Fibroblast of pulmonary artery (primary cell): ENCODE measurements around the gene MAPRE3.
A peak's percentile ranks its signal among the peaks of the same experiment; 100 is the strongest.

Source experiments
- DNase-seq: peaks from one replicate; pipeline ENCODE4 v3.0.0-alpha.2; 2010; ENCODE audit warnings: low read depth
- H3K4me3 ChIP-seq: replicated peaks from 2 replicates; pipeline ENCODE4 v1.5.1; 2011; ENCODE audit warnings: low read depth, mild to moderate bottlenecking, control low read depth, low read length, moderate library complexity
- TF ChIP-seq, protein P1 (sequence below): IDR thresholded peaks from 2 replicates; pipeline ENCODE4 v1.5.1; 2011; ENCODE audit warnings: mild to moderate bottlenecking, control low read depth, low read length, inconsistent platforms; ENCODE audit errors: missing control alignments

Gene MAPRE3

DNA sequence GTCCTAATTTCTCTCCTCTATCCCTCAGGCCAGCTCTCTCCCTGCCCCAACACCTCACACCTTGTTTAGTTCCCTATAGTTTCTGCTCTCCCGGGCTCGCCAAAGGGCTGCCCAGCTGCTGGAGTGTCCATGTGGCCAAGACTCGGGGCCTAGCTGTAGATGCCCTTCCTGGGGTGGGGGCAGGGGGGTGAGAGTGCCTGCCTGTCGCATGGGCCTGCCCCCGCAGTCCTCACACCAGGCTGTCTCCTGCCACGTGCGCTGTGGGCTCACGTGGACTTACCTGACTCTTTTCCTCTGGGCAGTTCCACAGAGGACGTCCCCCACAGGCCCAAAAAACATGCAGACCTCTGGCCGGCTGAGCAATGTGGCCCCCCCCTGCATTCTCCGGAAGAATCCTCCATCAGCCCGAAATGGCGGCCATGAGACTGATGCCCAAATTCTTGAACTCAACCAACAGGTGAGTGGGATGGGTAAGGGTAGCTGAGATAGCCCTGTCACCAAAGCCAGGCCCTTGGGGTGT, 54.9 kb downstream of the MAPRE3 start:
- H3K4me3 ChIP-seq: no peak overlapping the region
- DNase-seq: no peak
- TF ChIP-seq, protein P1, sequence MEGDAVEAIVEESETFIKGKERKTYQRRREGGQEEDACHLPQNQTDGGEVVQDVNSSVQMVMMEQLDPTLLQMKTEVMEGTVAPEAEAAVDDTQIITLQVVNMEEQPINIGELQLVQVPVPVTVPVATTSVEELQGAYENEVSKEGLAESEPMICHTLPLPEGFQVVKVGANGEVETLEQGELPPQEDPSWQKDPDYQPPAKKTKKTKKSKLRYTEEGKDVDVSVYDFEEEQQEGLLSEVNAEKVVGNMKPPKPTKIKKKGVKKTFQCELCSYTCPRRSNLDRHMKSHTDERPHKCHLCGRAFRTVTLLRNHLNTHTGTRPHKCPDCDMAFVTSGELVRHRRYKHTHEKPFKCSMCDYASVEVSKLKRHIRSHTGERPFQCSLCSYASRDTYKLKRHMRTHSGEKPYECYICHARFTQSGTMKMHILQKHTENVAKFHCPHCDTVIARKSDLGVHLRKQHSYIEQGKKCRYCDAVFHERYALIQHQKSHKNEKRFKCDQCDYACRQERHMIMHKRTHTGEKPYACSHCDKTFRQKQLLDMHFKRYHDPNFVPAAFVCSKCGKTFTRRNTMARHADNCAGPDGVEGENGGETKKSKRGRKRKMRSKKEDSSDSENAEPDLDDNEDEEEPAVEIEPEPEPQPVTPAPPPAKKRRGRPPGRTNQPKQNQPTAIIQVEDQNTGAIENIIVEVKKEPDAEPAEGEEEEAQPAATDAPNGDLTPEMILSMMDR: no peak

GRCh38 chr2:27025861-27026851, 55.7 kb downstream of the MAPRE3 start:
- TF ChIP-seq, protein P1: no peak
- no peak overlapping the region for H3K4me3 ChIP-seq

GRCh38 chr2:27027211-27027651, 56.8 kb downstream of the MAPRE3 start:
- TF ChIP-seq, protein P1: no peak
- DNase-seq: no peak
- H3K4me3 ChIP-seq: no peak overlapping the region

More at GRCh38 chr2:27025861-27026851, 55.7 kb downstream of the MAPRE3 start:
- DNase-seq: no peak

DNA sequence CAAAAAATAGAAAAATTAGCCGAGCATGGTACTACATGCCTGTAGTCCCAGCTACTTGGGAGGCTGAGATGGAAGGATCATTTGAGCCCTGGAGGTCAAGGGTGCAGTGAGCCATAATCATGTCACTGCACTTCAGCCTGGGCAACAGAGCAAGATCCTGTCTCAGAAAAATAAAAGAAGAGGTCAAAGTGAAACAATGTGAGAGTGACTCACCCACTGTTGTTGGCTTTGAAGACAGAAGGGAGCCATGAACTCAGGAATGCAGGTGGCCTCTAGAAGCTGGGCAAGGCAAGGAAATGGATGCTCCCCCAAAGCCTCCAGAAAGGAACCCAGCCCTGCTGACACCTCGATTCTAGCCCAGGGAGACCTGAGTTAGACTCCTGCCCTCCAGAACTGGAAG, 58.6 kb downstream of the MAPRE3 start:
- no peak for DNase-seq
- TF ChIP-seq, protein P1: no peak
- H3K4me3 ChIP-seq: no peak overlapping the region

DNA sequence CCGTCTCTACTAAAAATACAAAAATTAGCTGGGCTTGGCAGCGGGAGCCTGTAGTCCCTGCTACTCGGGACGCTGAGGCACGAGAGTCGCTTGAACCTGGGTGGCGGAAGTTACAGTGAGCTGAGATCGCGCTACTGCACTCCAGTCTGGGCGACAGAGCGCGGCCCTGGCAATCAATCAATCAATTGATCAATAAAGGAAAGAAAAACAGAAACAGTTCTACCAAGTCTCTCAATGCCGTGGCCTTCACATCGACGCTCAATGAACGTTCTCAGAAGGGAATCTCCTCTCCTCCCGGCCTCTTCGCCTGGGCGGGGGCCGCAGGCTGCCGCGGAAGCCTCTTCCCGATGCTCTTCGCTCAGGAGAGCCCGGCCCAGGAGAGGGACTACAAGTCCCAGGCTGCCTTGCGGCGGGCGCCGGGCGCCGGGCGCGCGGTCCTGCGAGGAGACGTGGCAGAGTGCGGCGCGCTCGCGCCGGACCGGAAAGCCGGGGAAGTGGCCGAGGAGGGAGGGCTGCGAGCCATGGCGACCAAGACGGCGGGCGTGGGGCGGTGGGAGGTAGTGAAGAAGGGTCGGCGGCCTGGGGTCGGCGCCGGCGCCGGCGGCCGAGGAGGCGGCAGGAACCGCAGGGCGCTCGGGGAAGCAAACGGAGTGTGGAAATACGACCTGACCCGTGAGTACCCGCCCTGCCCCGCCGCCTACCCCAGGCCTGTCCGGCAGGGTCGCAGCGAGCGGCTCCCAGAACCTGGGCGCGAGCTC, 62.2 kb downstream of the MAPRE3 start, which contains the start of gene TMEM214:
TMEM214 (plus strand) TSS at position 471 of the 758 bp plus-strand sequence; CDS start at position 522, 51 bp downstream.
- DNase-seq: peak; percentile 87
- peak within 1 kb of the TSS; percentile 98 for H3K4me3 ChIP-seq
- TF ChIP-seq, protein P1: no peak

- no peak for DNase-seq
- TF ChIP-seq, protein P1: no peak
- peak overlapping the region; percentile 98 for H3K4me3 ChIP-seq
Measured at GRCh38 chr2:27033253-27033852, 62.9 kb downstream of the MAPRE3 start.
